ENCODE measurements around the gene SERPINA1. TPM values are rescaled to one million over a fixed set of nuclear protein-coding genes. Genes with fewer than 3 reads are reported as not detected.

The SERPINA1 gene
- total RNA-seq, 1 experiment from 2014 or later, result not detected

- no peak for TF ChIP-seq CTCF (conservative IDR thresholded peaks at IDR 0.05)
- no peak overlapping the region for H2BK12ac ChIP-seq (ENCODE audit: insufficient read length, low read depth, low read length)
- DNase-seq, result no peak
- H2AFZ ChIP-seq (ENCODE audit: low read length), result no peak overlapping the region
- Mint-ChIP-seq H3K27ac (no peak overlapping the region), H3K36me3 (ENCODE audit: insufficient read depth in 1 of 3, low read depth in 3 of 3) (peaks cover 0 to 4% (median 0%) of the 10 kb centered on the region in 3 experiments; a peak in 1 of 7 replicates), H3K4me1 (no peaks in the 10 kb centered on the region; a peak in 1 of 4 replicates), H3K9me3 (peaks cover 0 to 3% of the 10 kb centered on the region in 2 experiments; a peak in 3 of 5 replicates), H3K27me3 (ENCODE audit: low read depth) (peaks cover 6% of the 10 kb centered on the region), H3K4me3 (no peak overlapping the region)
- H3K9me3 ChIP-seq (ENCODE audit: control insufficient read depth, low read depth, low read length), result no peaks in the 10 kb centered on the region
- H4K20me1 ChIP-seq (ENCODE audit: control insufficient read depth, insufficient read depth, insufficient read length), result no peaks in the 10 kb centered on the region
- no peak overlapping the region for H4K8ac ChIP-seq (replicated peaks; ENCODE audit: insufficient read length, low read depth, low read length)
- H3K79me2 ChIP-seq (ENCODE audit: insufficient read depth, low read length), result no peaks in the 10 kb centered on the region
- H3K4me2 ChIP-seq (ENCODE audit: insufficient read depth, insufficient read length, low read length), result no peak overlapping the region
- H3K23me2 ChIP-seq (ENCODE audit: insufficient read length, low read depth, low read length, poor library complexity, severe bottlenecking), result no peaks in the 10 kb centered on the region
- no peak overlapping the region for H3K4ac ChIP-seq (ENCODE audit: low read depth, low read length)
- no peak overlapping the region for H3K14ac ChIP-seq (ENCODE audit: insufficient read depth, low read length)
- no peak overlapping the region for H3K18ac ChIP-seq (ENCODE audit: insufficient read length, low read depth, low read length)
- H3K4me1 ChIP-seq (ENCODE audit: insufficient read depth, low read length), result no peaks in the 10 kb centered on the region
- H2BK120ac ChIP-seq (ENCODE audit: low read depth, low read length, poor library complexity, severe bottlenecking), result no peak overlapping the region
- H3K27ac ChIP-seq (ENCODE audit: insufficient read length, low read depth, low read length), result no peak overlapping the region
- no peak overlapping the region for H4K91ac ChIP-seq (ENCODE audit: insufficient read length, low read depth, low read length)
- H2BK5ac ChIP-seq (ENCODE audit: insufficient read length, low read length), result no peak overlapping the region
- no peaks in the 10 kb centered on the region for H3K79me1 ChIP-seq (ENCODE audit: insufficient read depth, low read depth, low read length, poor library complexity, severe bottlenecking)
- H4K5ac ChIP-seq (ENCODE audit: insufficient read length, low read depth, low read length), result no peak overlapping the region
- H2BK15ac ChIP-seq (ENCODE audit: low read depth, low read length), result no peak overlapping the region
- H3K23ac ChIP-seq (ENCODE audit: insufficient read length, low read depth, low read length), result no peak overlapping the region
- no peak overlapping the region for H3T11ph ChIP-seq (ENCODE audit: low read length)
- no peak overlapping the region for H3K9ac ChIP-seq (ENCODE audit: extremely low read depth, insufficient read length, low read length)
- no peaks in the 10 kb centered on the region for H3K27me3 ChIP-seq (ENCODE audit: insufficient read depth, low read length)
- H2AK5ac ChIP-seq (ENCODE audit: insufficient read length, low read length), result no peak overlapping the region
- H3K56ac ChIP-seq (ENCODE audit: insufficient read length, low read depth, low read length), result no peak overlapping the region
- no peak overlapping the region for H2BK20ac ChIP-seq (ENCODE audit: low read depth, low read length, poor library complexity, severe bottlenecking)
Observed at GRCh38 chr14:94348836-94349235, 39.6 kb downstream of the SERPINA1 start.

All from H9 (cell line).